Measurements from ENCODE around the gene LRRC56.

The LRRC56 gene

GRCh38 chr11:488992-489391 is 48.3 kb upstream of the LRRC56 start:
- TF ChIP-seq POLR2AphosphoS5 (IDR thresholded peaks at IDR 0.05; ENCODE audit: low read depth, low read length) (no peak), REST (IDR thresholded peaks at IDR 0.05; ENCODE audit: insufficient read depth in 1 of 2, low read depth in 2 of 2, low read length in 2 of 2) (no peak)

GRCh38 chr11:489610-490185 is 47.6 kb upstream of the LRRC56 start:
- TF ChIP-seq REST (IDR thresholded peaks at IDR 0.05; ENCODE audit: insufficient read depth in 1 of 2, low read depth in 2 of 2, low read length in 2 of 2), result no peak

GRCh38 chr11:490186-490929 is 47.0 kb upstream of the LRRC56 start:
- TF ChIP-seq TAF1 (IDR thresholded peaks at IDR 0.05; ENCODE audit: borderline replicate concordance, insufficient read depth, low read length) (no peak), SIN3A (IDR thresholded peaks at IDR 0.05; ENCODE audit: borderline replicate concordance, insufficient read depth, low read length) (no peak), REST (IDR thresholded peaks at IDR 0.05; ENCODE audit: insufficient read depth in 1 of 2, low read depth in 2 of 2, low read length in 2 of 2) (no peak), FOXP2 (optimal IDR thresholded peaks at IDR 0.05; ENCODE audit: borderline replicate concordance, extremely low read depth, extremely low read length, insufficient read depth) (no peak), POLR2AphosphoS5 (IDR thresholded peaks at IDR 0.05; ENCODE audit: low read depth, low read length) (no peak)

- TF ChIP-seq TAF1 (IDR thresholded peaks at IDR 0.05; ENCODE audit: borderline replicate concordance, insufficient read depth, low read length) (no peak), POLR2AphosphoS5 (IDR thresholded peaks at IDR 0.05; ENCODE audit: low read depth, low read length) (no peak), REST (IDR thresholded peaks at IDR 0.05; ENCODE audit: insufficient read depth in 1 of 2, low read depth in 2 of 2, low read length in 2 of 2) (no peak), FOXP2 (optimal IDR thresholded peaks at IDR 0.05; ENCODE audit: borderline replicate concordance, extremely low read depth, extremely low read length, insufficient read depth) (no peak), SIN3A (IDR thresholded peaks at IDR 0.05; ENCODE audit: borderline replicate concordance, insufficient read depth, low read length) (no peak)
Observed at GRCh38 chr11:490930-491260, 46.4 kb upstream of the LRRC56 start.

GRCh38 chr11:491358-491757 is 46.0 kb upstream of the LRRC56 start:
- TF ChIP-seq TAF1 (IDR thresholded peaks at IDR 0.05; ENCODE audit: borderline replicate concordance, insufficient read depth, low read length), result no peak
- no peak for TF ChIP-seq REST (IDR thresholded peaks at IDR 0.05; ENCODE audit: insufficient read depth in 1 of 2, low read depth in 2 of 2, low read length in 2 of 2)
- no peak for TF ChIP-seq FOXP2 (optimal IDR thresholded peaks at IDR 0.05; ENCODE audit: borderline replicate concordance, extremely low read depth, extremely low read length, insufficient read depth)
- no peak for TF ChIP-seq POLR2AphosphoS5 (IDR thresholded peaks at IDR 0.05; ENCODE audit: low read depth, low read length)
- TF ChIP-seq SIN3A (IDR thresholded peaks at IDR 0.05; ENCODE audit: borderline replicate concordance, insufficient read depth, low read length), result no peak
